Measurements from ENCODE around the gene EDC3.

GRCh38 chr15:74631935-74632560 lies 63.8 kb downstream of the EDC3 start:
- TF ChIP-seq REST (IDR thresholded peaks at IDR 0.05; ENCODE audit: borderline replicate concordance) (no peak), CTCF (IDR thresholded peaks at IDR 0.05; ENCODE audit: poor library complexity, severe bottlenecking) (peak; percentile 78)

All from neural cell (in vitro differentiated cells).